HL-60 (cell line): Measurements from ENCODE around the gene CSNK1G2.

ENCODE experiments used
- CTCF ChIP-seq: IDR thresholded peaks from one replicate; pipeline ENCODE4 v1.5.1; 2011; ENCODE audit warnings: low read length, control low read depth, inconsistent platforms; ENCODE audit not compliant: insufficient read depth
- POLR2AphosphoS5 ChIP-seq: IDR thresholded peaks from 2 replicates; pipeline ENCODE4 v1.6.1; 2012; ENCODE audit warnings: low read depth

DNA sequence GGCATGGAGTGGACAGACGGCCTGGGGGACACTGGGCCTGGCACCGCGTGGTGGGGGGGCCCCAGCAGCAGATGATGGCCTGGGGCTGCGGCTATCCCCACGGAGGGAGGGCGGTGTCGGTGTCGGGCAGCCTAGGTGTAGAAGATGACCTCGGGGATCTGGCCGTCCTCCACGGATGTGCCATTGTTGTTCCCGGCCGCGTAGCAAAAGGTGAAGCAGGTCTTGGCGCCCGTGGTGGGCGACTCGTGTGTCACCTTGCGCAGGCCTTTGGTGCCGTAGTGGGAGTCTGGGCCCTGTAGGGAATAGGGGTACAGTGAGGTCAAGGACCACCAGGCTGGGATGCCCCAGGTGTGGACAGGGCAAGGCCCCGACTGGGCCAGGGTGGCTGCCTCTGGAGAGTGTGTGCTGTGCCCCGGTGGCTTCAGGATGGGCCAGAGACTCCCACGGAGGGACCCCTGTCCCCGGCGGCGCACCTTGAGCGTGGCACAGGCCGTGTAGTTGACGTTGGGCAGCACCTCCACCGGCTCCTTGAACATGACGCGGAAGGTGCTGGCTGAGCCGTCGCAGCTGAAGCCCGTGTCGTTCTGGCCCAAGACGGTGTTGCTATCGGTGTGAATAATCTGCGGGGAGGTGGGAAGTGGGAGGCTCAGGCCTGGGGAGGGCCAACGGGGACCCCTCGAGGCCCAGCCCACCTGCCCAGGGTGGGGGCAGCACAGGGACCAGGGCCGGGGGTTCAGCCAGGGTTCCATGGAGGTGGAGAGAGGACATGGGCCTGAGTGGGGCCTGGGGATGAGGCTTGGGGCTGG lies 45.6 kb downstream of the CSNK1G2 start:
- TF ChIP-seq CTCF, result no peak
- TF ChIP-seq POLR2AphosphoS5, result no peak
